A673 (cell line): ENCODE data around the gene SPRED2. TPM values are rescaled to one million over a fixed set of nuclear protein-coding genes. Genes with fewer than 3 reads are reported as not detected.
"Not testable (repeated sequence)": the region's sequence is repeated elsewhere in the genome, so short reads cannot be mapped to it uniquely, and the experiment has no call there.

Source experiments
- BruUV-seq: library from RNA; stranded (reverse); fragments of 400-500 nt; replicated peaks from 2 replicates; lab custom pipeline; 2021; lab: Mats Ljungman, UMichigan
- CTCF ChIA-PET: fragments of 300-600 bp; sonication (Branson Sonifier 250); formaldehyde crosslinking; loops from one replicate; lab custom pipeline; 2022; ENCODE audit warnings: antibody characterized with exemption; lab: Charles Lee
- POLR2A ChIA-PET: fragments of 300-600 bp; sonication (Branson Sonifier 250); formaldehyde crosslinking; loops from one replicate; lab custom pipeline; 2022; ENCODE audit warnings: antibody characterized with exemption; ENCODE audit not compliant: low non-redundant PET; lab: Charles Lee
- DNase-seq: peaks from one replicate; pipeline ENCODE4 v3.0.0-alpha.2; 2015; ENCODE audit warnings: low spot score
- H3K27ac ChIP-seq: fragments of 200-600 bp; sonication (generic); 2 replicates; pipeline ENCODE4 v1.5.1; 2016; ENCODE audit warnings: mixed run types, low read depth, mild to moderate bottlenecking, mixed read lengths, antibody characterized with exemption, low read length; ENCODE audit not compliant: poor library complexity, severe bottlenecking
- H3K27me3 ChIP-seq: fragments of 200-600 bp; sonication (generic); replicated peaks from 2 replicates; pipeline ENCODE4 v1.6.1; 2017; ENCODE audit warnings: mixed run types, low read depth, mild to moderate bottlenecking, mixed read lengths, antibody characterized with exemption, low read length; ENCODE audit not compliant: insufficient read depth, poor library complexity
- H3K36me3 ChIP-seq: fragments of 200-600 bp; sonication (generic); 2 replicates; pipeline ENCODE4 v1.6.1; 2016; ENCODE audit warnings: mixed run types, mild to moderate bottlenecking, mixed read lengths, antibody characterized with exemption, low read length; ENCODE audit not compliant: insufficient read depth, poor library complexity, severe bottlenecking
- H3K4me1 ChIP-seq: fragments of 200-600 bp; sonication (generic); 2 replicates; pipeline ENCODE4 v1.6.1; 2017; ENCODE audit warnings: mixed run types, mild to moderate bottlenecking, mixed read lengths, antibody characterized with exemption, low read length; ENCODE audit not compliant: insufficient read depth, poor library complexity, severe bottlenecking
- H3K4me3 ChIP-seq: fragments of 200-600 bp; sonication (generic); 2 replicates; pipeline ENCODE4 v1.5.1; 2016; ENCODE audit warnings: low read depth, mixed run types, mild to moderate bottlenecking, mixed read lengths, low read length; ENCODE audit not compliant: poor library complexity, severe bottlenecking
- H3K9me3 ChIP-seq: fragments of 200-600 bp; sonication (generic); 2 replicates; pipeline ENCODE4 v1.6.1; 2016; ENCODE audit warnings: mixed run types, low read depth, mild to moderate bottlenecking, mixed read lengths, antibody characterized with exemption, low read length; ENCODE audit not compliant: poor library complexity, severe bottlenecking
- CTCF ChIP-seq: fragments of 300-800, 200-600 bp; sonication (generic); conservative IDR thresholded peaks from 2 replicates; pipeline ENCODE4 v1.5.1; 2017; ENCODE audit warnings: low read depth, mild to moderate bottlenecking, antibody characterized with exemption, low read length, moderate library complexity, mixed read lengths
- EZH2 ChIP-seq: fragments of 200-600 bp; sonication (generic); IDR thresholded peaks from 2 replicates; pipeline ENCODE4 v1.6.1; 2017; ENCODE audit warnings: borderline replicate concordance, low read depth, mild to moderate bottlenecking, mixed read lengths, antibody characterized with exemption, low read length; ENCODE audit not compliant: poor library complexity, severe bottlenecking
- intact Hi-C: fragments of 100-400 bp; cut with micrococcal nuclease; formaldehyde crosslinking; loops from one replicate; pipeline ENCODE4 v1.10.0; 2022; ENCODE audit not compliant: unreplicated experiment
- total RNA-seq: library from RNA; stranded (reverse); gene quantifications from 2 replicates; pipeline ENCODE4 v1.2.3, GENCODE V29; 2021

Gene SPRED2
- total RNA-seq, 1 experiment from 2014 or later = 79.4 TPM

GRCh38 chr2:65340898-65341681, 91.3 kb downstream of the SPRED2 start:
- no peak for DNase-seq
- H3K4me3 ChIP-seq = no peak overlapping the region
- POLR2A ChIA-PET = no interaction called here
- peaks cover 10% of the 10 kb centered on the region for H3K36me3 ChIP-seq
- CTCF ChIA-PET = no interaction called here
- H3K9me3 ChIP-seq = no peaks in the 10 kb centered on the region
- TF ChIP-seq CTCF (no peak), EZH2 (no peak)
- intact Hi-C loops = no loop called here
- no peaks in the 10 kb centered on the region for H3K4me1 ChIP-seq
- H3K27ac ChIP-seq = no peak overlapping the region
- no peaks in the 10 kb centered on the region for H3K27me3 ChIP-seq
- no TSS peak for BruUV-seq

- no peak for DNase-seq
- POLR2A ChIA-PET = no interaction called here
Measured at GRCh38 chr2:65339648-65340047, 92.8 kb downstream of the SPRED2 start.

GRCh38 chr2:65338830-65339495, 93.4 kb downstream of the SPRED2 start:
- CTCF ChIA-PET, H3K27ac ChIP-seq, DNase-seq, BruUV-seq, H3K36me3 ChIP-seq, POLR2A ChIA-PET, H3K27me3 ChIP-seq, H3K4me1 ChIP-seq, H3K9me3 ChIP-seq, intact Hi-C loops, H3K4me3 ChIP-seq: not testable (repeated sequence)

More at GRCh38 chr2:65339648-65340047, 92.8 kb downstream of the SPRED2 start:
- TF ChIP-seq EZH2 (no peak), CTCF (no peak)
- H3K4me3 ChIP-seq = no peak overlapping the region
- peaks cover 8% of the 10 kb centered on the region for H3K36me3 ChIP-seq
- H3K27me3 ChIP-seq = no peaks in the 10 kb centered on the region
- intact Hi-C loops = no loop called here
- H3K4me1 ChIP-seq = no peaks in the 10 kb centered on the region
- H3K27ac ChIP-seq = no peak overlapping the region
- no TSS peak for BruUV-seq
- CTCF ChIA-PET = no interaction called here
- no peaks in the 10 kb centered on the region for H3K9me3 ChIP-seq

- DNase-seq, H3K9me3 ChIP-seq, H3K4me1 ChIP-seq, H3K36me3 ChIP-seq, CTCF ChIA-PET, intact Hi-C loops, H3K4me3 ChIP-seq, H3K27ac ChIP-seq, H3K27me3 ChIP-seq, BruUV-seq, POLR2A ChIA-PET: not testable (repeated sequence)
Measured at GRCh38 chr2:65337915-65338314, 94.5 kb downstream of the SPRED2 start.
